ENCODE measurements around the gene ZKSCAN8.

DNA sequence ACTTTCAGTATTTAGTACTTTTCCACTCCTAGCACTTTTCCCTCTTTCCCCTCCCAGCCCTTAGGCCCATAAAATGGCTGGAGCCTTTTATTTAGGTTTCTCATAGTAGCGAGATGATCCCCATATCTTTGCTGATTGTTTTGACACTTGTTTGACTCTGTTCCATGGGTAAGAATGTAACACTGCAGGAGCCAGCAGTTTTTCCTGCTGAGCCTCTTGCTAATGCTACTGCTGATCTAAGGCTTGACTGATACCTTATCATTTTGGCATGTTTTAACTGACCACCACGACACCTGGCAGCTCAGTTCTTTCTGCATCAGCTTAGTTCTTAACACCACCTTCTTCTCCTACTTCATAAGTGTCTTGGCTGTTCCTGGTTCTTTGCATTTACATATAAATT lies 29.6 kb downstream of the ZKSCAN8 start:
- TF ChIP-seq, protein P1, sequence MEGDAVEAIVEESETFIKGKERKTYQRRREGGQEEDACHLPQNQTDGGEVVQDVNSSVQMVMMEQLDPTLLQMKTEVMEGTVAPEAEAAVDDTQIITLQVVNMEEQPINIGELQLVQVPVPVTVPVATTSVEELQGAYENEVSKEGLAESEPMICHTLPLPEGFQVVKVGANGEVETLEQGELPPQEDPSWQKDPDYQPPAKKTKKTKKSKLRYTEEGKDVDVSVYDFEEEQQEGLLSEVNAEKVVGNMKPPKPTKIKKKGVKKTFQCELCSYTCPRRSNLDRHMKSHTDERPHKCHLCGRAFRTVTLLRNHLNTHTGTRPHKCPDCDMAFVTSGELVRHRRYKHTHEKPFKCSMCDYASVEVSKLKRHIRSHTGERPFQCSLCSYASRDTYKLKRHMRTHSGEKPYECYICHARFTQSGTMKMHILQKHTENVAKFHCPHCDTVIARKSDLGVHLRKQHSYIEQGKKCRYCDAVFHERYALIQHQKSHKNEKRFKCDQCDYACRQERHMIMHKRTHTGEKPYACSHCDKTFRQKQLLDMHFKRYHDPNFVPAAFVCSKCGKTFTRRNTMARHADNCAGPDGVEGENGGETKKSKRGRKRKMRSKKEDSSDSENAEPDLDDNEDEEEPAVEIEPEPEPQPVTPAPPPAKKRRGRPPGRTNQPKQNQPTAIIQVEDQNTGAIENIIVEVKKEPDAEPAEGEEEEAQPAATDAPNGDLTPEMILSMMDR (IDR thresholded peaks at IDR 0.05) = no peak
- no peak for TF ChIP-seq EZH2 (IDR thresholded peaks at IDR 0.05; ENCODE audit: borderline replicate concordance, insufficient read depth, low read depth, low read length, poor library complexity, severe bottlenecking)
